GM12878 (cell line): ENCODE data around the gene TMEM178A. TPM values are rescaled to one million over a fixed set of nuclear protein-coding genes. Genes with fewer than 3 reads are reported as not detected.

ENCODE experiments used
- ATAC-seq: fragments of 200-7000 bp; cut with Tn5 transposase; 3 replicates; pipeline ENCODE4 v1.9.1; 2020; ENCODE audit warnings: mild to moderate bottlenecking, moderate library complexity
- BruUV-seq: library from RNA; stranded (reverse); fragments of 400-500 nt; replicated peaks from 2 replicates; lab custom pipeline; 2021; lab: Mats Ljungman, UMichigan
- CTCF ChIA-PET: fragments of 300-600 bp; sonication (Branson Sonifier 250); formaldehyde crosslinking; extraction: SDS; loops from one replicate; lab custom pipeline; 2021; ENCODE audit warnings: inconsistent platforms; lab: Yijun Ruan, JAX
- POLR2A ChIA-PET: fragments of 350-600 bp; formaldehyde crosslinking; extraction: SDS; loops from one replicate; lab custom pipeline; 2021; ENCODE audit warnings: inconsistent platforms; lab: Charles Lee
- RAD21 ChIA-PET: fragments of 300-600 bp; sonication (Branson Sonifier 250); formaldehyde crosslinking; loops from one replicate; lab custom pipeline; 2023; ENCODE audit warnings: antibody characterized with exemption; ENCODE audit not compliant: unreplicated experiment; lab: Charles Lee
- SMC1A ChIA-PET: fragments of 300-600 bp; sonication (Branson Sonifier 250); formaldehyde crosslinking; loops from one replicate; lab custom pipeline; 2023; ENCODE audit not compliant: unreplicated experiment, uncharacterized antibody; lab: Charles Lee
- DNase-seq: peaks from one replicate; pipeline ENCODE4 v3.0.0-alpha.2; 2011; ENCODE audit warnings: low read depth, low spot score
- FAIRE-seq: peaks from 3 replicates; lab custom pipeline; 2011; peaks lifted over from hg19 to GRCh38; lab: Jason Lieb, UNC
- H2AFZ ChIP-seq: 2 replicates; pipeline ENCODE4 v1.6.0; 2011; ENCODE audit warnings: low read depth, low read length, control low read depth; ENCODE audit not compliant: control insufficient read depth
- H3K27ac ChIP-seq: 2 replicates; pipeline ENCODE4 v1.5.1; 2011; ENCODE audit warnings: control low read depth; ENCODE audit not compliant: control insufficient read depth, insufficient read depth
- H3K27me3 ChIP-seq, 2 experiments: replicated peaks in 1 of 2; 2 replicates each; pipeline versions ENCODE4 v1.6.0 to v1.6.1; 2011; ENCODE audit warnings: low read length in 1 of 2; ENCODE audit not compliant: control insufficient read depth in 2 of 2, insufficient read depth in 2 of 2
- H3K36me3 ChIP-seq, 2 experiments: 2 replicates each; pipeline ENCODE4 v1.5.1; 2011; ENCODE audit warnings: low read length in 1 of 2; ENCODE audit not compliant: control insufficient read depth in 2 of 2, insufficient read depth in 2 of 2
- H3K4me1 ChIP-seq: 2 replicates; pipeline ENCODE4 v1.6.1; 2011; ENCODE audit warnings: mild to moderate bottlenecking, low read length, moderate library complexity, mixed read lengths; ENCODE audit not compliant: control insufficient read depth, insufficient read depth
- H3K4me2 ChIP-seq: 2 replicates; pipeline ENCODE4 v1.6.0; 2011; ENCODE audit warnings: control low read depth; ENCODE audit not compliant: control insufficient read depth, insufficient read depth
- H3K4me3 ChIP-seq: fragments of 200-600 bp; sonication (generic); 2 replicates; pipeline ENCODE4 v1.5.1; 2016
- H3K79me2 ChIP-seq: 2 replicates; pipeline ENCODE4 v1.6.0; 2011; ENCODE audit warnings: low read length; ENCODE audit not compliant: control insufficient read depth, insufficient read depth
- H3K9ac ChIP-seq: 2 replicates; pipeline ENCODE4 v1.8.0; 2011; ENCODE audit warnings: low read length, control low read depth, mixed read lengths; ENCODE audit not compliant: control insufficient read depth, insufficient read depth
- H3K9me3 ChIP-seq: replicated peaks from 3 replicates; pipeline ENCODE4 v1.5.1; 2011; ENCODE audit warnings: mild to moderate bottlenecking, low read length; ENCODE audit not compliant: control insufficient read depth, insufficient read depth
- H4K20me1 ChIP-seq: 2 replicates; pipeline ENCODE4 v1.6.0; 2011; ENCODE audit not compliant: control insufficient read depth, insufficient read depth
- ATF7 ChIP-seq: fragments of 450-650 bp; IDR thresholded peaks from 2 replicates; pipeline ENCODE4 v1.6.1; 2016; ENCODE audit warnings: low read depth, mild to moderate bottlenecking
- BRCA1 ChIP-seq: IDR thresholded peaks from 2 replicates; pipeline ENCODE4 v1.6.1; 2011; ENCODE audit warnings: low read depth, low read length, improper control_type of control experiment
- HDAC2 ChIP-seq: fragments of 200-600 bp; sonication (generic); IDR thresholded peaks from 2 replicates; pipeline ENCODE4 v1.6.1; 2017
- IRF5 ChIP-seq: fragments of 450-650 bp; IDR thresholded peaks from 2 replicates; pipeline ENCODE4 v1.6.1; 2017; ENCODE audit warnings: borderline replicate concordance
- MTA3 ChIP-seq: IDR thresholded peaks from 2 replicates; pipeline ENCODE4 v1.6.1; 2012; ENCODE audit warnings: low read length, inconsistent platforms, borderline replicate concordance
- NFXL1 ChIP-seq: fragments of 450-650 bp; IDR thresholded peaks from 2 replicates; pipeline ENCODE4 v1.6.1; 2017; ENCODE audit warnings: antibody characterized with exemption, mild to moderate bottlenecking, borderline replicate concordance
- PAX8 ChIP-seq: fragments of 450-650 bp; IDR thresholded peaks from 2 replicates; pipeline ENCODE4 v1.6.1; 2017; ENCODE audit warnings: mild to moderate bottlenecking, moderate library complexity
- PKNOX1 ChIP-seq: fragments of 450-650 bp; IDR thresholded peaks from 2 replicates; pipeline ENCODE4 v1.6.1; 2016; ENCODE audit warnings: mild to moderate bottlenecking
- RCOR1 ChIP-seq: conservative IDR thresholded peaks from 2 replicates; pipeline ENCODE4 v1.6.1; 2012; ENCODE audit warnings: low read depth, low read length, improper control_type of control experiment
- SREBF2 ChIP-seq: IDR thresholded peaks from 2 replicates; pipeline ENCODE4 v1.6.1; 2012; ENCODE audit warnings: mild to moderate bottlenecking, low read length
- SUPT20H ChIP-seq: IDR thresholded peaks from 2 replicates; pipeline ENCODE4 v1.6.1; 2011; ENCODE audit warnings: low read depth, mild to moderate bottlenecking, low read length, moderate library complexity, borderline replicate concordance; ENCODE audit not compliant: control insufficient read depth
- ZNF687 ChIP-seq: fragments of 450-650 bp; IDR thresholded peaks from 2 replicates; pipeline ENCODE4 v1.6.1; 2017; ENCODE audit warnings: mild to moderate bottlenecking, moderate library complexity
- WGBS: methylation state at CpG from one replicate; pipeline ENCODE4 v1.1.6; 2016; ENCODE audit warnings: low lambda C conversion rate; ENCODE audit not compliant: insufficient replicate concordance, insufficient coverage; ENCODE audit errors: missing lambda C conversion rate; 5-methylcytosine and 5-hydroxymethylcytosine counted together
- in situ Hi-C: fragments of 300-500 bp; cut with MboI; formaldehyde crosslinking; loops from 9 replicates; pipeline ENCODE4 v1.14.3; 2018; ENCODE audit warnings: mixed read lengths
- intact Hi-C: fragments of 100-400 bp; cut with micrococcal nuclease; formaldehyde crosslinking; loops from one replicate; pipeline ENCODE4 v1.14.2; 2022; ENCODE audit not compliant: unreplicated experiment
- polyA plus RNA-seq, 11 experiments: library from polyadenylated mRNA; depleted of rRNA in 4 of 11; unstranded in 6 of 11; stranded (reverse) in 5 of 11; fragments of >200 nt; fragmentation: Nextera tagmentation in 4 of 11; fragmentation: Illumina TruSeq in 1 of 11; extraction: Ambion mirVana in 4 of 11; extraction: Trizol in 1 of 11; gene quantifications; 1 replicate in 1 of 11; 2 replicates in 10 of 11; pipeline versions ENCODE4 v1.2.1 to v1.2.3, GENCODE V29; 2011 to 2016; ENCODE audit warnings: inconsistent platforms in 2 of 11, missing spikeins in 2 of 11, low read depth in 1 of 11
- total RNA-seq, 4 experiments: library from RNA; depleted of rRNA in 3 of 4; stranded (reverse); fragments of >200 nt in 3 of 4; fragmentation: Illumina TruSeq in 1 of 4; extraction: Trizol in 1 of 4; gene quantifications; 2 replicates each; pipeline versions ENCODE4 v1.2.1 to v1.2.3, GENCODE V29; 2013 to 2021

Gene TMEM178A
- total and polyA plus RNA-seq, 10 of the 15 experiments (the other 5 are each of a cell fraction or from before 2014, with no cell fraction given), result not detected

- no peak overlapping the region for H3K4me3 ChIP-seq
- DNase-seq (no peak), ATAC-seq (no peak), FAIRE-seq (no peak)
- no peaks in the 10 kb centered on the region for H3K79me2 ChIP-seq
- TF ChIP-seq NFXL1 (no peak), MTA3 (no peak), HDAC2 (no peak), SREBF2 (no peak), ATF7 (no peak), RCOR1 (no peak), BRCA1 (no peak), IRF5 (no peak), PKNOX1 (no peak), ZNF687 (no peak), SUPT20H (no peak), PAX8 (no peak)
- no peaks in the 10 kb centered on the region for H3K4me1 ChIP-seq
- no peaks in the 10 kb centered on the region for H3K9me3 ChIP-seq
- in situ Hi-C loops, result no loop called here
- no TSS peak for BruUV-seq
- ChIA-PET SMC1A (no interaction called here), RAD21 (no interaction called here), POLR2A (no interaction called here), CTCF (no interaction called here)
- no peak overlapping the region for H2AFZ ChIP-seq
- no peaks in the 10 kb centered on the region for H4K20me1 ChIP-seq
- 76% methylated on average over 2 of the region's 2 CpGs for WGBS
- no peak overlapping the region for H3K4me2 ChIP-seq
- H3K9ac ChIP-seq, result no peak overlapping the region
- H3K36me3 ChIP-seq, result no peaks in the 10 kb centered on the region
- no peak overlapping the region for H3K27ac ChIP-seq
- peaks cover 4 to 21% of the 10 kb centered on the region in 2 experiments; a peak in 3 of 4 replicates for H3K27me3 ChIP-seq
- intact Hi-C loops, result no loop called here
Measured at GRCh38 chr2:39663187-39663930, 2.4 kb upstream of the TMEM178A start.
